ENCODE measurements around the gene RELN.

- TF ChIP-seq GFI1B (tag by site-specific recombination; IDR thresholded peaks at IDR 0.05): no peak
- no peak for TF ChIP-seq ZNF146 (tag by site-specific recombination; IDR thresholded peaks at IDR 0.05)
- no peak for TF ChIP-seq CTCF (tag by site-specific recombination; IDR thresholded peaks at IDR 0.05)
- no peak for TF ChIP-seq SP2 (tag by site-specific recombination; IDR thresholded peaks at IDR 0.05)
- TF ChIP-seq ZNF19 (tag by site-specific recombination; IDR thresholded peaks at IDR 0.05; ENCODE audit: low read depth): no peak
- no peak for TF ChIP-seq ZNF114 (tag by site-specific recombination; IDR thresholded peaks at IDR 0.05)
- TF ChIP-seq ZNF629 (tag by site-specific recombination; IDR thresholded peaks at IDR 0.05): no peak
- no peak for TF ChIP-seq ZNF302 (tag by site-specific recombination; IDR thresholded peaks at IDR 0.05; ENCODE audit: low read depth)
- TF ChIP-seq YY1 (tag by site-specific recombination; IDR thresholded peaks at IDR 0.05): no peak
These were observed 134.8 kb downstream of the RELN start for GRCh38 chr7:103854611-103855010.

All from HEK293 (cell line).